Trophoblast cell (in vitro differentiated cells and primary cell): ENCODE data around the gene ACACB.

Source experiments
- DNase-seq, 2 donors: peaks; one replicate each; pipeline ENCODE4 v3.0.0-alpha.2; 2016
- H2AFZ ChIP-seq: 2 replicates; pipeline ENCODE4 v1.6.1; 2013; ENCODE audit warnings: low read length, moderate library complexity, mild to moderate bottlenecking; ENCODE audit not compliant: insufficient read depth, poor library complexity
- H2AK5ac ChIP-seq: 2 replicates; pipeline ENCODE4 v1.6.1; 2013; ENCODE audit warnings: mild to moderate bottlenecking, low read length
- H2BK120ac ChIP-seq: 2 replicates; pipeline ENCODE4 v1.6.1; 2013; ENCODE audit warnings: low read length, mild to moderate bottlenecking, moderate library complexity; ENCODE audit not compliant: insufficient read depth, poor library complexity
- H2BK12ac ChIP-seq: 2 replicates; pipeline ENCODE4 v1.6.1; 2013; ENCODE audit warnings: mild to moderate bottlenecking, low read length, moderate library complexity
- H2BK5ac ChIP-seq: 2 replicates; pipeline ENCODE4 v1.6.1; 2013; ENCODE audit warnings: low read length, low read depth, moderate library complexity, mild to moderate bottlenecking; ENCODE audit not compliant: poor library complexity
- H3K14ac ChIP-seq: 2 replicates; pipeline ENCODE4 v1.6.1; 2013; ENCODE audit warnings: mild to moderate bottlenecking, low read length
- H3K18ac ChIP-seq: 2 replicates; pipeline ENCODE4 v1.6.1; 2013; ENCODE audit warnings: mild to moderate bottlenecking, low read length
- H3K23ac ChIP-seq: 2 replicates; pipeline ENCODE4 v1.6.1; 2013; ENCODE audit warnings: low read length
- H3K27ac ChIP-seq: 2 replicates; pipeline ENCODE4 v1.5.1; 2013; ENCODE audit warnings: low read depth, mild to moderate bottlenecking, inconsistent platforms, low read length, moderate library complexity
- H3K27me3 ChIP-seq: 2 replicates; pipeline ENCODE4 v1.6.1; 2013; ENCODE audit warnings: inconsistent platforms, mild to moderate bottlenecking, low read length, moderate library complexity; ENCODE audit not compliant: insufficient read depth
- H3K36me3 ChIP-seq, 2 experiments: 1 replicate in 1 of 2; 2 replicates in 1 of 2; pipeline ENCODE4 v1.6.1; 2013; ENCODE audit warnings: low read length in 2 of 2, mild to moderate bottlenecking in 2 of 2, moderate library complexity in 1 of 2; ENCODE audit not compliant: insufficient read depth in 2 of 2, control insufficient read depth in 1 of 2
- H3K4ac ChIP-seq: 2 replicates; pipeline ENCODE4 v1.6.1; 2013; ENCODE audit warnings: low read depth, mild to moderate bottlenecking, low read length, moderate library complexity
- H3K4me1 ChIP-seq, 2 experiments: 1 replicate in 1 of 2; 2 replicates in 1 of 2; pipeline ENCODE4 v1.6.1; 2013; ENCODE audit warnings: low read length in 2 of 2, mild to moderate bottlenecking in 2 of 2, moderate library complexity in 1 of 2; ENCODE audit not compliant: insufficient read depth in 2 of 2, control insufficient read depth in 1 of 2
- H3K4me2 ChIP-seq: 2 replicates; pipeline ENCODE4 v1.6.1; 2013; ENCODE audit warnings: inconsistent platforms, mild to moderate bottlenecking, low read length, moderate library complexity
- H3K4me3 ChIP-seq: 2 replicates; pipeline ENCODE4 v1.5.1; 2013; ENCODE audit warnings: mild to moderate bottlenecking, low read depth, low read length, inconsistent platforms
- H3K79me1 ChIP-seq: one replicate; pipeline ENCODE4 v1.6.1; 2013; ENCODE audit warnings: low read length
- H3K79me2 ChIP-seq: 2 replicates; pipeline ENCODE4 v1.6.1; 2013; ENCODE audit warnings: low read length, mild to moderate bottlenecking; ENCODE audit not compliant: control insufficient read depth, insufficient read depth, poor library complexity
- H3K9ac ChIP-seq: 2 replicates; pipeline ENCODE4 v1.6.1; 2013; ENCODE audit warnings: mild to moderate bottlenecking, low read length
- H3K9me3 ChIP-seq: 2 replicates; pipeline ENCODE4 v1.6.1; 2013; ENCODE audit warnings: low read depth, mild to moderate bottlenecking, control low read depth, inconsistent platforms, low read length; ENCODE audit not compliant: insufficient read depth
- H4K12ac ChIP-seq: 2 replicates; pipeline ENCODE4 v1.6.1; 2013; ENCODE audit warnings: low read depth, mild to moderate bottlenecking, low read length, moderate library complexity
- H4K8ac ChIP-seq: 2 replicates; pipeline ENCODE4 v1.6.1; 2013; ENCODE audit warnings: low read depth, mild to moderate bottlenecking, low read length, moderate library complexity
- H4K91ac ChIP-seq: one replicate; pipeline ENCODE4 v1.6.1; 2013; ENCODE audit warnings: low read depth, mild to moderate bottlenecking, low read length, moderate library complexity
- WGBS: extraction: QIAGEN DNeasy Blood & Tissue Kit; methylation state at CpG from one replicate; pipeline ENCODE4 v1.1.7; 2013; ENCODE audit warnings: missing lambda C conversion rate; ENCODE audit not compliant: insufficient read length, insufficient coverage; ENCODE audit errors: extremely low coverage; 5-methylcytosine and 5-hydroxymethylcytosine counted together

The ACACB gene

DNA sequence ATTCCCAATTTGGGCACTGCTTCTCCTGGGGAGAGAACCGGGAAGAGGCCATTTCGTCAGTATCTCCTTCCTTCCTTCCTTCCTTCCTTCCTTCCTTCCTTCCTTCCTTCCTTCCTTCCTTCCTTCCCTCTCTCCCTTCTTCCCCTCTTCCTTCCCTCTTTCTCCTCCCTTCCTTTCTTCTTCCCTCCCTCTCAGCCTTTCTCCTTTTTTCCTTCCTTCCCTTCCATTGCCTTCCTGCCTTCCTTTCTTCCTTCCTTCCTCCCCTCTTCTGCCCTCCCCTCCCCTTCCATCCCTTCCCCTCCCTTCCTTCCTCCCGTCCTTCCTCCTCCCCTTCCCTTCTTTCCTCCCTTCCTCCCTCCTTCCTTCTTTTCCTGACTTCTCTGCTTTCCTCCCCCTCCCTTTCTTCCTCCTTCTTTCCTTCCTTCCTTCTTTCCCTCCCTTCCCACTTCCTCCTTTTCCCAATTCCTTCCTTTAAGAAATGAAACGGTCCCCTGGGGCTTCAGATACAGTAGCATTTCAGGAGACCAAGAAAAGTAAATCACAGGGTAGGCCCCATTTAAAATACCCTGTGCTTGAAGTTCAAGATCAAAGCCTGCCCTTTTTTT, 71.8 kb downstream of the ACACB start:
- H3K9ac ChIP-seq, result no peak overlapping the region
- no peak overlapping the region for H2AK5ac ChIP-seq
- H4K12ac ChIP-seq, result no peak overlapping the region
- no peak overlapping the region for H2BK12ac ChIP-seq
- no peak overlapping the region for H2BK5ac ChIP-seq
- H3K4me3 ChIP-seq, result no peak overlapping the region
- no CpG with 5 or more reads among the region's 4 CpGs for WGBS
- no peaks in the 10 kb centered on the region for H3K4me1 ChIP-seq
- H3K4ac ChIP-seq, result no peak overlapping the region
- H3K27ac ChIP-seq, result no peak overlapping the region
- H3K27me3 ChIP-seq, result no peaks in the 10 kb centered on the region
- H3K79me2 ChIP-seq, result no peaks in the 10 kb centered on the region
- no peaks in the 10 kb centered on the region for H3K79me1 ChIP-seq
- H3K14ac ChIP-seq, result no peak overlapping the region
- no peak for DNase-seq
- no peak overlapping the region for H4K8ac ChIP-seq
- no peak overlapping the region for H3K4me2 ChIP-seq
- no peaks in the 10 kb centered on the region for H3K9me3 ChIP-seq
- no peak overlapping the region for H2BK120ac ChIP-seq
- H3K18ac ChIP-seq, result no peak overlapping the region
- H3K36me3 ChIP-seq, result no peaks in the 10 kb centered on the region
- no peak overlapping the region for H4K91ac ChIP-seq
- H3K23ac ChIP-seq, result no peak overlapping the region
- H2AFZ ChIP-seq, result no peak overlapping the region

DNA sequence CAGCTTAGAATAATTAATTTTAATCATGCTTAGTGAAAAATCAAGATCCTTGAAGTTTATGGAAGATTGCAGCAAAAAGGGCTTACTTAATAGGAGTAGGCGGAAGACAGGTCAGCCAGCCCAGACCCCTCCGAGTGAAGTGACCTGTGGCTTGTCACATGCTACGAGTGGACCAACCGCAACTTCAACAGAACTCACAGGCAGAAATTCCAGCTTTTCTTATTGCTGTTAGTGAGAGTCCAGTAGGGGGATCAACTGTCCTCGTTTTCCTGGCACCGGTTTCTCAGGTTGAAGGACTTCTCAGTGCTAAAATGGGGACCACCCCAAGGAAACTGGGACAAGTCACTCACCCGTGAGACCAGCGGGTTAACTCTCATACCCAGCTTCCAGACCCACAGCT, 72.9 kb downstream of the ACACB start:
- Histone ChIP-seq H3K9me3 (no peaks in the 10 kb centered on the region), H2AFZ (no peak overlapping the region)
- no CpG with 5 or more reads among the region's 8 CpGs for WGBS

DNA sequence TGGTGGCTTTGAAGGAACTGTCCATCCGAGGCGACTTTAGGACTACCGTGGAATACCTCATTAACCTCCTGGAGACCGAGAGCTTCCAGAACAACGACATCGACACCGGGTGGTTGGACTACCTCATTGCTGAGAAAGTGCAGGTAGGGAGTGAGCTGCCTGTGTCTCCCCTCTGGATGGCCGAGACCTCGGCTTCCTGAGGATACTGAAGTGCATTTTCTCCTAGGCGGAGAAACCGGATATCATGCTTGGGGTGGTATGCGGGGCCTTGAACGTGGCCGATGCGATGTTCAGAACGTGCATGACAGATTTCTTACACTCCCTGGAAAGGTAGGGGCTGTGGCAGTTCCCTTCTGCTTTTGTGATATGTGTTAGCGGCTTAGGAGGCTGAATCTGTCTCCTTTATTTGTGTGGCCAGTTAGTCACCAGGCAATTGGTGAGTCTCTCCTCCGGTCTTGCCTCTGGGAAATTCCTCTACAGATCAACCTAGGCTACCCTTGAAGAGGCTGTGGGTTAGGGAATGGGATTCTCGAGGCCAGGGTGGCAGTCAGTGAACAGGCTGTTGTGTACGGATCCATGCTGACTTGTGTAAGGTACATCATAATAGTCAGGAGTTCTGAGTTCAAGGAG, 75.3 kb downstream of the ACACB start:
- Histone ChIP-seq H4K8ac (no peak overlapping the region), H2BK5ac (no peak overlapping the region), H3K14ac (no peak overlapping the region), H4K12ac (no peak overlapping the region), H3K36me3 (no peaks in the 10 kb centered on the region), H3K9ac (no peak overlapping the region), H2BK120ac (no peak overlapping the region), H3K79me2 (no peaks in the 10 kb centered on the region), H3K18ac (no peak overlapping the region), H3K27ac (no peak overlapping the region), H2BK12ac (no peak overlapping the region), H4K91ac (no peak overlapping the region), H2AK5ac (no peak overlapping the region), H3K4ac (no peak overlapping the region), H3K4me3 (no peak overlapping the region), H3K27me3 (no peaks in the 10 kb centered on the region), H2AFZ (no peak overlapping the region), H3K4me1 (no peaks in the 10 kb centered on the region), H3K4me2 (no peak overlapping the region), H3K79me1 (no peaks in the 10 kb centered on the region), H3K9me3 (no peaks in the 10 kb centered on the region), H3K23ac (no peak overlapping the region)
- WGBS, result no CpG with 5 or more reads among the region's 20 CpGs
- peak; percentile 42 to 50 for DNase-seq

More for the DNA sequence above, 72.9 kb downstream of the ACACB start:
- no peaks in the 10 kb centered on the region for H3K79me2 ChIP-seq
- H2BK5ac ChIP-seq, result no peak overlapping the region
- H2BK120ac ChIP-seq, result no peak overlapping the region
- H4K8ac ChIP-seq, result no peak overlapping the region
- DNase-seq, result no peak
- H3K4me2 ChIP-seq, result no peak overlapping the region
- no peaks in the 10 kb centered on the region for H3K4me1 ChIP-seq
- H3K4ac ChIP-seq, result no peak overlapping the region
- no peak overlapping the region for H3K9ac ChIP-seq
- no peak overlapping the region for H3K18ac ChIP-seq
- H4K12ac ChIP-seq, result no peak overlapping the region
- H2BK12ac ChIP-seq, result no peak overlapping the region
- no peaks in the 10 kb centered on the region for H3K27me3 ChIP-seq
- H2AK5ac ChIP-seq, result no peak overlapping the region
- no peak overlapping the region for H3K4me3 ChIP-seq
- H3K23ac ChIP-seq, result no peak overlapping the region
- no peaks in the 10 kb centered on the region for H3K79me1 ChIP-seq
- H3K14ac ChIP-seq, result no peak overlapping the region
- H3K36me3 ChIP-seq, result no peaks in the 10 kb centered on the region
- H4K91ac ChIP-seq, result no peak overlapping the region
- no peak overlapping the region for H3K27ac ChIP-seq

DNA sequence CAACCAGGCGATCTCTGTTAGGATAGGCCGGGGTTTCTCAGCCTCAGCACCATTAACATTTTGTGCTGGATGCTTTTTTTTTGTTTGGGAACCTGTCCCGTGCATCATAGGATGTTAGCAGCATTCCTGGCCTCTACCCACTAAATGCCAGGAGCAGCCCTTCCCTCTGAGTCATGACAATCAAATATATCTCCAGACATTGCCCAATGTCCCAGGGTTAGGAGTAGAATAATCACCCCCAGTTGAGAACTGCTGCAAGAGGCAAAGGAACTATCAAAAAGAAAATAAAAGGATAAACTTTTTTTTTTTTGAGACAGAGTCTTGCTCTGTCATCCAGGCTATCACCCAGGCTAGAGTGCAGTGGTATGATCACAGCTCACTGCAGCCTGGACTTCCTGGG, 76.0 kb downstream of the ACACB start:
- Histone ChIP-seq H3K27me3 (no peaks in the 10 kb centered on the region), H4K91ac (no peak overlapping the region), H3K36me3 (no peaks in the 10 kb centered on the region), H2BK120ac (no peak overlapping the region), H3K4me1 (no peaks in the 10 kb centered on the region), H3K4ac (no peak overlapping the region), H2AK5ac (no peak overlapping the region), H3K4me3 (no peak overlapping the region), H3K4me2 (no peak overlapping the region), H3K79me1 (no peaks in the 10 kb centered on the region), H3K79me2 (no peaks in the 10 kb centered on the region), H2BK12ac (no peak overlapping the region), H2AFZ (no peak overlapping the region), H3K27ac (no peak overlapping the region), H3K14ac (no peak overlapping the region), H4K12ac (no peak overlapping the region), H3K23ac (no peak overlapping the region), H2BK5ac (no peak overlapping the region), H3K9me3 (no peaks in the 10 kb centered on the region), H3K18ac (no peak overlapping the region), H3K9ac (no peak overlapping the region), H4K8ac (no peak overlapping the region)
- no CpG with 5 or more reads among the region's 3 CpGs for WGBS
- DNase-seq, result peak; percentile 11 to 37
